GM11168 (cell line): ENCODE measurements around the gene GDPD4.

Experiments
- in situ Hi-C: fragments of 300-500 bp; cut with MboI; formaldehyde crosslinking; loops from one replicate; pipeline ENCODE4 v1.12.0; 2022; ENCODE audit warnings: low sequenced_read_pairs; ENCODE audit not compliant: unreplicated experiment

GDPD4 gene

DNA sequence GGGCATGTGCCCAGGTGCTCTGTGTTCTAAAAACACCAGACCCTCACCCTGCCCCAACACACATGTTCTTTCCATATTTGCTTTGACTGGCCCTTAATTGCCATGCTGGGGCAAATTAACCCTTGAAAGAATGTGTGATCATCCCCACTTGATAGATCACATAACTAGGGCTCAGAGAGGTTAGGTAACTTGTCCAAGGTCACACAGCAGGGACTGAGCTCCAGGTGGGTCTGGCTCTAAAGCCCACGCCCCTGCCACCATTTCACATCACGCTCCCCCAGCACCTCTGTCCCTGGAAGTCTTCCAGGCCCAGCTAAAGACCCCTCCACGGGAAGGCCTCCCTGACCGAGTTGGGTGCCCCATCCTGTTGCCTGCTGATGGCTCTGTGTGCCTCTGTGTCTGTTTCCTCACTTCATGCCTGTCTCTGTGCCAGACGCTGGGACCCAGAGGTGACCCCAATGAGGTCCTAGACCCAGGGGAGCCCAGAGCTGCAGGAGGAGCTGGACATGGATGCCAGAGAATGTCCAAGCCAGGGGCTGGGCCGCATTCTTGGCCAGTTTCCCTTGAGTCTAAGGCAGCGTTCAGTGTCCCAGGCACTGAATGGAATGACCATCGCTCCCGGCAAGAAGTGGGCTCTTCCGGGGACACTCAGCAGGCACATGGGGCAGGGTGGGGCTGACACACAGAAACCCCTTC lies 93.7 kb downstream of the GDPD4 start:
- in situ Hi-C loops = loop anchor here (5.0 kb wide), 1 partner anchor 345 kb away; no protein-coding TSS in a partner anchor

DNA sequence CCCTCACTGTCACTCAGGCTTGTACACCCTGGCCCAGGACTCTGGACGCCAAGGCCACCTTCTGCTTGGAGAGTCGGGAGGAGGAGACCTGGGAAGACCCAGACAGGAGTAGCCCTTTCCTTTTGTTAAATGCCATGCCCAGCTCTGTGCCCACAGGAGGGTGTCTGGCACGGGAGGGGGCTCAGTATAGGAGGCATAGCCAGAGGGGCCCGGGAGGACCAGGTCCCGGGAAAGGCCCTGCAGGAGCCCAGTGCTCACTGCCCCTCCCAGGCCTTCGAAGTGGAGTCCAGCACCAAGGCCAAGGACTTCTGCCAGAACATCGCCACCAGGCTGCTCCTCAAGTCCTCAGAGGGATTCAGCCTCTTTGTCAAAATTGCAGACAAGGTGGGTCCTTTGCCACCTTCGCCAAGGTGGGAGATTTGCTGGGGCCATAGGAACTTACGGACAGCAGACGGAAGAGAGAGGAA lies 94.4 kb downstream of the GDPD4 start:
- in situ Hi-C loops = loop anchor here (5.0 kb wide), 1 partner anchor 345 kb away; no protein-coding TSS in a partner anchor

DNA sequence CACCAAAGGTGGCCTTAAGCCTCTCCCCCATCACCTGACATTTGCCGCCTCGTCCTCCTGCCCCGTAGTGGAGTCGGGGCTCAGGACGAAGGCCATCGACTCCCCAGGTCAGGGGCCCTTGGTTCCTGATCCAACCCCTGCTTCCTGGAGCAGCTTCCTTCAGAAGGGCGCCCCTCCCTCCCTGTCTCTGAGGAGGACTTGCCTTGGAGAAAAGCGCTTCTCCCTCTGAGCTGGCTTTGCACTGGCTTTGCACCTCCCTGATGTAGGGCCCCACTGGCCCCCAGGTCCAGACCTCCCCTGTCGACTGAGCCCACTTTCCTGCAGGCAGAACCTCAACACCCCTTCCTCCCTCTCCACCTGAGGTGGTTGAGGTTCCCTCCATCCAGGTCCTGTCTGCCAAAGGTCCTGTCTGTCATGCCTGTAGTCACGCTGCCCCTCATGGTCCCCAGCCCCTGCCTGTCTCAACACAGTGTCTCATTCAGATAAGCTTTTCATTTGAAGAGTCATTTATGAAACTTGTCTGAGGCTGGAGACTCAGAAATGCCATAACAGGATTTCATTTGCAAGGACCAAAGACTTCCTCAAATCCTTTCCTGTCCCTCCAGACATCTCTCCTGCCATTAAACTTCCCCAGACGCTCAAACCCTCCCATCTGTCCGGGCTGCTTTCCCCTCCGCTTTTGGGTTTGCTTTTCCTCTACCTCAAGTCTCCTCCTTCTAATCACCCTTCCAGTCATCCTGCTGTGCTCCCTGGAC lies 95.0 kb downstream of the GDPD4 start:
- in situ Hi-C loops = loop anchor here (5.0 kb wide), 1 partner anchor 346 kb away; no protein-coding TSS in a partner anchor

DNA sequence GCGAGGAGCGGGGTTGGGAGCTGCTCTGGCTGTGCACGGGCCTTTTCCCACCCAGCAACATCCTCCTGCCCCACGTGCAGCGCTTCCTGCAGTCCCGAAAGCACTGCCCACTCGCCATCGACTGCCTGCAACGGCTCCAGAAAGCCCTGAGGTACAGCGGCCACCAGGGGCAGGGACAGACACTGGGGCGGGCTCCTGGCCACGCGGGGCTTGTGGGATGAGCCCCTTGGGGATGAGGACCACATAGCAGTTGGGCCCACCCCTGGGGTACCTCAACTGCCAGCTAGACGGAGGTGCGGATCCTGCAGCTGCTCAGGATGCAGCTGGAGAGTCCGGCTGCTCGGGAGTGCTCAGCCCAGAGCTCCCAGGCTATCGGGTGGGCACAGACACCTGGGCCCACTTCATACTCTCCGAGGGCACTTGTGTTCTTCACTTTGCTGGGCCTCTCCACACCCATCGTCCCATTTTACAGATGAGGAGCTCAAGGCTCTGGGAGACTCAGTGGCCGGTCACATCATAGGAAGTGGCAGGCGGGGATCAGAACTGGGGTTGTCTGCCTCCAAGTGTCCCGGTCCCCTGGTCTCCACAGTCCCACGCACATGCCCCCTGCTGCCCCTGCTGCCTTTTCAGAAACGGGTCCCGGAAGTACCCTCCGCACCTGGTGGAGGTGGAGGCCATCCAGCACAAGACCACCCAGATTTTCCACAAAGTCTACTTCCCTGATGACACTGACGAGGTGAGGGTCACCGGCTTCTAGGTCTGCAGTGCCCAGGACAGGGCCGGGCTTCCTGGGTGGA lies 95.8 kb downstream of the GDPD4 start:
- in situ Hi-C loops = loop anchor here (5.0 kb wide), 1 partner anchor 347 kb away; no protein-coding TSS in a partner anchor

DNA sequence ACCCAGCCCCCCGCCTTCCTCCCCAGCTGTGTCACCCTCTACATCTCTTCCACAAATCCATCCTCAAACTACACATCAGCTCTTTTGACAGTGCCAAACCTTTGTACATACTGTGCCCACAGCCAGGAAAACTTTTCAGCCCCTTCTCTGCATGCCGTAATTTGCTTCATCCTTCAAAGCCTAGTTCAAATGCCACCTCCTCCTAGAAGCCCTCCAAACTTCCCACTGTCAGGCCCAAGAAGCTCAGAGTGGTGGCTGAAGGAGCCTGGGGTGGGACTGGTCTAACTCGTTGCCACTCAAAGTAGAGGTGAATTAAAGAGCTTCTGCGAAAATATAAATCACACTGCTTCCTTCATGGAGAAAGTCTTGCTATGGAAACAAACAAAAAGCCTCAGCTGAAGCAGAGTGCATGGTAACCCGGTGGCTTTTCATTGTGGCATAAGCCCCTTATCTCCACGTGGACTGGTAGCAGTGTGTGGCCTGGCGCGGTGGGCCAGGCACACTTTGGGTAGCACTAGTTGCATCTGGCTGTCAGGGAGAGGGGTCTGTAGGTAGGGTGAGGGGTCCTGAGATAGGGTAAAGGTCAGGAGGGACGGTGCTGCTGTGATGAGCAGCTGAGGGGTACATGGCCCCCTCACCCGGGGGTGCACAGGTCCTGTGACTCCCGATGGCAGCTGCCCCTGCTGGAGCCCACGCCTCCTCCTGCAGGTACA lies 96.6 kb downstream of the GDPD4 start:
- in situ Hi-C loops = loop anchor here (5.0 kb wide), 1 partner anchor 347 kb away; no protein-coding TSS in a partner anchor

DNA sequence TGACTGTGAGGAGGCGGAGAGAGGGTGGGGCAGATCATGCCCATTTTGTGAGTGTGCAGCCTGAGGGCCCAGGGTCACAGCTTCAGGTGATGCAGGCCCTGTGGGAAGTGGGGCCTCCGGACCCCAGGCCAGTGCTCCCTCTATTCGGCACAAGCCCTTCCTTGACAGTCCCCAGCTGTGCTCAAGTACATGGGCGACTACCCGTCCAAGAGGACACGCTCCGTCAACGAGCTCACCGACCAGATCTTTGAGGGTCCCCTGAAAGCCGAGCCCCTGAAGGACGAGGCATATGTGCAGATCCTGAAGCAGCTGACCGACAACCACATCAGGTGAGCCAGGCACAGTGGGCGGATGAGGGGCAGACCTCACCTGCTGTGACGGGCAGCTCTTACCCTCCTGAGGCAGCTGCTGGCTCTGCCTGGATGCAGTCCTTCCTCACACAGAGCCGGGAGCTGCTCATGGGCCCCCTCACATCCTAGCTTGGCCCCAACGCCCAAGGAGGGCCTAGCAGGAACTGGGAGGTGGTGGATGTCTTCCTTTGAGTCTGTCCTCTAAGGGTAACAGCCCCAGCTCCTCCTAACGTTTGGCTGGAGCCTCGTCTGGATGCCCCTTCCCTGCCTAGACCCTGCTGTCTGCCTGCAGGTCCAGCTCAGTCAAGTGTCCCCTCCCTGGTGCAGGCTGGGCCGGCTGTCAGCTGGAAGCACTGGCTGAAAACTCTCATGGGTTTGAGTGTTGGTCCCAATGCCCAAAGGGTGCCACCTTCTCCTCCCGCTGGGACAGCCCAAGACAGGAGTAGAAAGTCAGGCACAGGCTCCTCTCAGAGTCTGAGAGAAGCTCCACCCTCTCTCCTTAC lies 97.4 kb downstream of the GDPD4 start:
- in situ Hi-C loops = no loop called here

DNA sequence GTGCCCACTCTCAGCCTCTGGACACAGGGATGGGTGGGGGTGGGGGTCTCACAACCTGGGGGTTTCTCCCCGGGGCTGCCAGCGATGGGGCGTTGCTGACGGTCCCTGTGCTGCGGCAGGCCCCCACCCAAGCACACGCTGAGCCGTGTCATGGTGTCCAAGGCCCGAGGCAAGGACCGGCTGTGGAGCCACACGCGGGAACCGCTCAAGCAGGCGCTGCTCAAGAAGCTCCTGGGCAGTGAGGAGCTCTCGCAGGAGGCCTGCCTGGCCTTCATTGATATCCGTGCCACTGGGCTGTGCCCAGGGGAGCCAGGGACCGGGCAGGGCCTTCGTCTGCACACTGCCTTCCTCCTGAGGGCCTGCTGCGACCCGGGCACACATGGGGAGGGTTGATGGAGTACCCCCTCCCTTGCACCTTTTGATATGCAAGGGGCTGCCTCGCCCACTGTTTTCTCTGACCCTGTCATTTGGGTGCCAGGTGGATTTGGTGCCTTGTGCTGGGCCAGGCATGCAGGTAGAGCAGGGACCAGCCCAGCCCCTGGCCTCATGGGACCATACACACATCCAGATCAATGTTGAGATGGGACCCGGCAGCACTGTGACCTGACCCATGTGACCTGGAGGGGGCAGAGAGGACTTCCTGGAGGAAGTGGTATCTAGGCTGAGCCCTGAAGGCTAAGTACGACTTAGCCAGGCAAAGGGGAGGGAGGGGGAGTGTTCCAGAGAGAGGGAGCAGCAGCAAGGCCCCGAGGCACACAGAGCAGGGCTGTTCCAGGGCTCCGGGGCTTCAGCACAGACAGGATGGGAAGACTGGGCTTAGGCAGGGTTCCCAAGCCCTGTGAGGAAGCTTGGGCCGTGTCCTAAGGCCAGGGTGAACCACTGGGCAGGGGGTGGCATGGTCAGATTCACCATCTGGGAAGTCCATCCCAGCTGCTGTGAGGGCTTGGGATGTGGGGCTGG lies 98.3 kb downstream of the GDPD4 start:
- in situ Hi-C loops = no loop called here

DNA sequence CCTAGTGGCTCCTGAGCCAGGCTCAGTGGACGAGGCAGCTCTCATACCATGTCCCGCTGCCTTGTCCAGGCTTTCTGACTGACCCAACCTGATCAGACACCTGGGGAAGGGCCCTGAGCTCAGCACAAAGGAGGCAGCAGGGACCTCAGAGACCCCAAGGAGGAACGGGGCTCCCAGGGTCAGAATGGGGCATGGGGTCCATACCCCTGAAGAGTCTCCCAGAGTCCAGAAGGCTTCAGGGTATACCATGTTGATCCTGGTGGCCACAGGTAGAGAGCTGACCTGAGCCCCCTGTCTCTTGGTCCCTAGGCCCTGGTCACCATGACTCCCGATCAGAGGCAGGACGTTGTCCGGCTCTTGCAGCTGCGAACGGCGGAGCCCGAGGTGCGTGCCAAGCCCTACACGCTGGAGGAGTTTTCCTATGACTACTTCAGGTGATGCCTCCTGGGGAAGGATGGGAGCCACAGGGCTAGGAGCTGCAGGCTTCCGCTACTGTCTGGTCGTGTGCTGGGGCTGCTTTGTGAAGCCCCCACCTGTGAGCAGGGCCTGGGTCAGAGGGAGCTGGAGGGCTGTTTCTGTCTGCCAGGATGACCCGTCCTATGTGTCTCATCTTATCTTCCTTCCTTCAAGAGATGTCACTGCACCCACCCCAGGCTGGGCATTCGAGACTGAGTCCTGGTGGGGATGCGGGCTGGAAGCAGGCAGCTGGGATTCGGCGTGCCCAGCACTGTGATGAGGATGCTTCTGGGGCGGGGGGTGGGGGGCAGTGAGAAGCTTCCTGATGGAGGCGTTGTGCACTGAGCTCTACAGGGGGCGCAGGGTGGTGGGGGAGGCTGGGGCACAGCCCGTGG lies 99.3 kb downstream of the GDPD4 start:
- in situ Hi-C loops = no loop called here

DNA sequence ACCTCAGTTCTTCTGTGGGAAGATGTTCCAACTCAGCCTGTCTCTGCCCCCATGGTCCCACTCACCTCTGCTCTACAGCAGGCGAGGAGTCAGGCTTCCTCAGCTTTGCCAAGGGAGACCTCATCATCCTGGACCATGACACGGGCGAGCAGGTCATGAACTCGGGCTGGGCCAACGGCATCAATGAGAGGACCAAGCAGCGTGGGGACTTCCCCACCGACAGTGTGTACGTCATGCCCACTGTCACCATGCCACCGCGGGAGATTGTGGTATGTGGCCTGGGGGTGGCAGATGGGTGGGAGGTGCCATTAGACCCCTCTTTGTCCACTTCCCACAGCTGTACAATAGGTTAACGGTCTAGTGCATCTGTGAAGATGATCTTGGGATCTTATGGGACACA lies 100.1 kb downstream of the GDPD4 start:
- in situ Hi-C loops = no loop called here

DNA sequence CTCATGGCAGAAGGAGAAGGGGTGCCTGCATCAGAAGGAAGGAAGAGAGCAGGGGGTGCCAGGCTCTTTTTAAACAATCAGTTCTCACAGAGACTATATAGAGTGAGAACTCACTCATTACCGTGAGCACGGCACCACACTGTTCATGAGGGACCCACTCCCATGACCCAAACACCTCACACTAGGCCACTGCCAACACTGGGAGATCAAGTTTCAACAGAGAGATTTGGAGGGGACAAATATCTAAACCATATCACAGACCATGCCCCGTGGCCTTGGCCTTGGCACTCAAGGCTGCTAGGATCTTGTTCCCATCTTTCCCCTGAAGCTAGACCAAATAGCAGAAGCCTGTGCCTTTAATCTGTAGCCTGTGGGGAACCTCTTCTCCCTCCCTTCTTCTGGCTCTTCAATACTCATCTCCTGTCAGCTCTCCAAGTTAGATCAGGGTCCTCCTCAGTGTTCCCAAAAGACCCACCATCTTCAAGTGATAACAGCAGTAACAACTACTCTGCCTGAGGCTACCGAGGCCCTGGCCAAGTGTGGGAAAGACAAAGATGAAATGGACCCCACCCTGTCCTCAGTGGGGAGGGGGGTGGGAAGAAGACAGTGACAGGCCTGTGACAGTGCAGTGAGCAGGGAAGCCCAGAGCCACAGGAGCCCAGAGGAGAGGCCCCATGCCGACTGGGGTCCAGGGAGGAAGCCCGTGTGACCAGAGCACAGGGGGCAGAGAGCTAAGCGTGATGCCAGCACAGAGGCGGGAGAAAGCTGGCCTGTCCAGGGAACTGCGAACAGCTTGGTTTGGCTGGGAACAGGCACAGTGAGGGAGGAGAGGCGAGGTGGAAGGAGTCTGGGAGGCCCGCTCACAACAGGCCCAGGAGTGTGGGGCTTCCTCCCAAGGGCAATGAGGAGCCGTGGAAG lies 100.9 kb downstream of the GDPD4 start:
- in situ Hi-C loops = no loop called here

DNA sequence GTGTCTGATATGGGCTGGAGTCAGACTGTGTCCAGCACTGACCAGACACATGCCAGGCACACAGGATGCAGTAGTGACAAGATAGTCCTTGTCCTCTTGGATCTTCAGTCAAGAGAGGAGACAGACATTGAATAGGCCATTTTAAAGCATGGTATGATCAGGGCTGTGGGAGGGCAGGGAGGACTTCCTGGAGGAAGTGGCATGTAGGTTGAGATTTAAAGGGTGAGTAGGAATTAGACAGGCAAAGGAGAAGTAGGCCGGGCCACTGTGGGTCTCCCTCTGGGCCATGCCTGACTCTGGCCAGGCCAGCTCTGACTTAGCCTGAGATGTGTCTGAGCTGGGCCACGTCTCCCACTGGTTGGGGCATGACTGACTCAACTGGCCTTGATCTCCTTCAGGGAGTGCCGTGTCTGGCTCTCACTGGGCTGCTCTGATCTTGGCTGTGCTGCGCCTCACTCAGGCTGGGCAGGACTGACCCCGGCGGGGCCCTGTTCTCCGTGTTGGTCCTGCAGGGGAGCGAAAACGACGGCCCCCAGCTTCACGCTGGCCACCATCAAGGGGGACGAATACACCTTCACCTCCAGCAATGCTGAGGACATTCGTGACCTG lies 102.2 kb downstream of the GDPD4 start:
- in situ Hi-C loops = no loop called here

DNA sequence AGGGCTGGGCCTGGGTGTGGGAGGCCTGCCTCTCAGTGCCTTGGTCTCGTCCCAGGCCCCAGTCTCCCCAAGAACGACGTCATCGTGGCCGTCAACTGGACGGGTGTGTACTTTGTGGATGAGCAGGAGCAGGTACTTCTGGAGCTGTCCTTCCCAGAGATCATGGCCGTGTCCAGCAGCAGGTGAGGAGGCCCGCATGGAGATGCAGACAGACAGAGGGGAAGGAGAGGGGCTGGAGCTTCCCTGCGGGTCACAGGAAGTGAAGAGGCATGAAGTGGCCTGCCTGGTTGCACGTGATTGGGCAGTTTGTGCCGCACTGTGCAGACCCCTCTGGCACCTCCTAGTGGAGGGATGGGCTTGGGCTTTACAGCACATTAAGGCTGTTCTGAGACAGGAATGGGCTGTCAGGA lies 103.0 kb downstream of the GDPD4 start:
- in situ Hi-C loops = no loop called here

DNA sequence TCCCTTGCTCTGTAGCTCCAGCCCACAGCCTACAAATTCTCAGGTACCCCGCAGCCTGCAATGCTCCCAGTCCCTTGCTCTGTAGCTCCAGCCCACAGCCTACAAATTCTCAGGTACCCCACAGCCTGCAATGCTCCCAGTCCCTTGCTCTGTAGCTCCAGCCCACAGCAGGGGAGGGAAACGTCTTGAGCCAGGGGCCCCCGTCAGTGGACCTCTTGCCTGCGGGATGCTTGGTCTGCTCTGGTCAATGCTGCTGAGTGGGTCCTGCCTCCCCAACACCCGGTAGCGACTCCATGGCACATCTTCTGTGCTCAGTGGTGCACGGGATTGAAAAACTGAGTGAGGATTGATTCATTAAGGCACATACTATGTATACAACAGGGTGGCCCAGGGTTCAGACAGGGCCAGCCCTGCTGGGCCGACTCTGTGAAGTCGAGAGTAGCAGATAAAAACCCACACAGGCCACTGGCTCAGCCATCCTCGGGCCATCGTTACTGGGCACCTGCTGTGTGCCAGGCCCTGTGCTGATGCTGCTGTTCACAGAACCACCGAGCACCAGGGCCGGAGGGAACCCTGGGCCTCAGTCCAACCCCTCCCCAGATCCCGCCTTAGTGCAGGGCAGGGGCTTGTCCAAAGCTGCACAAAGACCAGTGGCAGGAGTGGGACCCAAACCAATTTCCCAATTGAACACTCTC lies 103.7 kb downstream of the GDPD4 start:
- in situ Hi-C loops = no loop called here

DNA sequence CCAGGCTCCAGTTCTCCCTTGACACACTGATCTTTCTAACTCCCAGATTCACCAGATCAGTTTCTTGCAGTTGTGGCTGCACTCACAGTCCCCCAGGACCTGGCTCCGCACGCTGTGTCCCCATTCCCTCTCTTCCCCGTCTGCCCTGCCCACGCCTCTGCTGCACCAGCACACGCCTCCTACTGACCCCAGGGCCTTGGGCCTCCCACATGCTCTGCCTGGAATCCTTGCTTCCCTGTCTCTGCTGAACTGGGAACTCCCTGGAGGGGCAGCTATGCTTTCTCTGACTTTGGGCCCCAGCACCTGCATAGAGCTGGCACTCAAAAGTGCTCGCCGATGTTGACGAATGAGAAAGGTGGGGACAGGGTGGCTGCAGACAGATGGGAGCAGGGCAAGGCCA lies 104.5 kb downstream of the GDPD4 start:
- in situ Hi-C loops = no loop called here
